ENCODE results near the gene VPS54. TPM values are rescaled to one million over a fixed set of nuclear protein-coding genes. Genes with fewer than 3 reads are reported as not detected.

The VPS54 gene
- total RNA-seq, 4 donors from 2014 or later = 21.7 to 33.2 (median 27.2) TPM

DNA sequence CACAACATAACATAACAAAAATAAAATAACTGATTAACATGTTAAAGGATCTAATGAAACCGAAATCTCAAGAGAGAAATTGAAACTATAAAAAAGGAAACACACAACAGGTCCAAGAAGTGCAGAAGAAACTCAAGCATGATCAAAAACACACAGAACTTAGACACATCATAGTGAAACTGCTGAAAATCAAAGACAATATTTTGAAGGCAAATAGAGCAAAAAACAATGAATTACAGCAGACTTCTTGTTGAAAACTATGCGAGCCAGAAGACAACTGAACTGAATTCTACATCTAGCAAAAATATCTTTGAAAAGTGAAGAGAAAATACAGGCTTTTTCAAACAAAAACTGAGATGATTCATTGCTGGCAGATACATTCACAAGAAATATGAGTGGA lies 116.2 kb downstream of the VPS54 start:
- Histone ChIP-seq H3K9me3 (peaks cover 0 to 21% (median 4%) of the 10 kb centered on the region in 3 donors), H3K4me3 (no peak overlapping the region), H3K27me3 (no peaks in the 10 kb centered on the region), H3K27ac (no peak overlapping the region), H3K4me1 (no peaks in the 10 kb centered on the region), H3K36me3 (peaks cover 0 to 69% of the 10 kb centered on the region in 2 donors)
- WGBS, 2 donors (ENCODE audit: low coverage in 1 of 2) = 93 to 97% methylated on average over 2 of the region's 2 CpGs
- ATAC-seq = no peak
- no peak for TF ChIP-seq POLR2A (IDR thresholded peaks at IDR 0.05)
- no peak for TF ChIP-seq EP300 (IDR thresholded peaks at IDR 0.05)
- TF ChIP-seq, protein P1, sequence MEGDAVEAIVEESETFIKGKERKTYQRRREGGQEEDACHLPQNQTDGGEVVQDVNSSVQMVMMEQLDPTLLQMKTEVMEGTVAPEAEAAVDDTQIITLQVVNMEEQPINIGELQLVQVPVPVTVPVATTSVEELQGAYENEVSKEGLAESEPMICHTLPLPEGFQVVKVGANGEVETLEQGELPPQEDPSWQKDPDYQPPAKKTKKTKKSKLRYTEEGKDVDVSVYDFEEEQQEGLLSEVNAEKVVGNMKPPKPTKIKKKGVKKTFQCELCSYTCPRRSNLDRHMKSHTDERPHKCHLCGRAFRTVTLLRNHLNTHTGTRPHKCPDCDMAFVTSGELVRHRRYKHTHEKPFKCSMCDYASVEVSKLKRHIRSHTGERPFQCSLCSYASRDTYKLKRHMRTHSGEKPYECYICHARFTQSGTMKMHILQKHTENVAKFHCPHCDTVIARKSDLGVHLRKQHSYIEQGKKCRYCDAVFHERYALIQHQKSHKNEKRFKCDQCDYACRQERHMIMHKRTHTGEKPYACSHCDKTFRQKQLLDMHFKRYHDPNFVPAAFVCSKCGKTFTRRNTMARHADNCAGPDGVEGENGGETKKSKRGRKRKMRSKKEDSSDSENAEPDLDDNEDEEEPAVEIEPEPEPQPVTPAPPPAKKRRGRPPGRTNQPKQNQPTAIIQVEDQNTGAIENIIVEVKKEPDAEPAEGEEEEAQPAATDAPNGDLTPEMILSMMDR (IDR thresholded peaks at IDR 0.05) = no peak
- TF ChIP-seq POLR2AphosphoS5 (IDR thresholded peaks at IDR 0.05) = no peak

DNA sequence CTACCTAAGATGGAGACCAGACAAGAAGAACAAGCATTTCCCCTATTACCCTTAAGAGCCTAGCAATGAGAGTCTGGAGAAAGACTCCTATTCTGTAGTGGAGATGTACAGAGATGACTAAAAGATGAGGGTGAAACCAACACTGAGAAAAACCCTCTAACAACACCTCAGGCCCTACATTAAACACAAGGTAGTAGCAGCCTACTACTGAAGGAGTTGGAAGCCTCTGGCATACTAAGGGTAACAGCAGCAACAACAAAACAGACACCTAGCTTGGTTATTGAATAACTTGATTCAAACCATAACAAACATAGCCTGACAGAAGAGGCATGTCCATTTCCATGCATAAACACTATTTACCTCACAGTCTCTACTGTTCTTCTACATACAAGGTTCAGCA lies 117.1 kb downstream of the VPS54 start:
- H3K4me1 ChIP-seq = no peaks in the 10 kb centered on the region
- ATAC-seq = no peak
- H3K9me3 ChIP-seq = peaks cover 0 to 21% (median 4%) of the 10 kb centered on the region in 3 donors
- H3K36me3 ChIP-seq = peaks cover 0 to 70% of the 10 kb centered on the region in 2 donors
- no peak overlapping the region for H3K27ac ChIP-seq
- H3K4me3 ChIP-seq = no peak overlapping the region
- TF ChIP-seq, protein P1 (IDR thresholded peaks at IDR 0.05) = no peak
- no peak for TF ChIP-seq EP300 (IDR thresholded peaks at IDR 0.05)
- peak in 1 of 2 donors; percentile 1 for TF ChIP-seq POLR2A (IDR thresholded peaks at IDR 0.05)
- no peaks in the 10 kb centered on the region for H3K27me3 ChIP-seq

DNA sequence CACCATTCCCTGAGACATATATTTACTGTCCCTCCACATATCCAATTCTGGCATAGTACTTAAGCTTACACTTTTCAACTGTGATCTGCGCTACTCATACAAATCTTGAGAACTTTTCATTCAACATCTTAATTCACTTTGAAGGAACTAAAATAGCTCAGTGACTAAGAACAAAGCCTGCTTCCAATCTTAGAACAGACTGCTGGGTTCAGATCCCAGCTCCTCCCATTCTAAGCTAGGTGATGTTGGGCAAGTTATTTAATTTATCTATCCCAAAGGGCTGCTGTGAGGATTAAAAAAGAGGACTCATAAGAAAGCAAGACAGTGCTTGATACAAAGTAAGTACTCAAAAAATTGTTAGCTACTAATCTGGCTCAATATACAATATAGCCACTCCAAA lies 119.6 kb downstream of the VPS54 start:
- TF ChIP-seq POLR2AphosphoS5 (IDR thresholded peaks at IDR 0.05) (no peak), POLR2A (IDR thresholded peaks at IDR 0.05) (no peak), EP300 (IDR thresholded peaks at IDR 0.05) (no peak)
- TF ChIP-seq, protein P1 (IDR thresholded peaks at IDR 0.05) = no peak
- no peak for ATAC-seq
- Histone ChIP-seq H3K27ac (no peak overlapping the region), H3K4me3 (no peak overlapping the region), H3K36me3 (peaks cover 0 to 75% of the 10 kb centered on the region in 2 donors), H3K9me3 (peaks cover 0 to 14% (median 4%) of the 10 kb centered on the region in 3 donors), H3K27me3 (no peaks in the 10 kb centered on the region), H3K4me1 (no peaks in the 10 kb centered on the region)
- 82 to 83% methylated on average over 1 of the region's 1 CpG for WGBS, 2 donors (ENCODE audit: low coverage in 1 of 2)

DNA sequence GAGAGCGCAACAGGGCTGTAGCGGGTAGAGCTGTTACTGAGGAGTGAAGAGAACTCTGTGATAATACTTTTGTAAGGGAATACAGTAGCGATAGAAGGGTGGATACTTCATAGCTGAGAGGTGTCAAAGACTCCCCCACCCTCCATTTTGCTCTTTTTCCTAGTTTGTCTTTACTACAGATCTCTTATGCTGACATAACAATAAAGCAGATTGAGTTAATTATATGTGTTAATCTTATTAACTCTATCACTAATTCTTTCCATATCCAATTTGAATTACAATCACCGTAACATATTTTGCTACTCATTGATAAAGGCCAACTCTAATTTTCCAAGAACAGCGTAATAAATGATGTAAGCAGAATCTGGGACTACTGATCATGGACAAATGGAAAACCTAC lies 120.4 kb downstream of the VPS54 start:
- Histone ChIP-seq H3K4me1 (no peaks in the 10 kb centered on the region), H3K27ac (no peak overlapping the region), H3K27me3 (no peaks in the 10 kb centered on the region), H3K36me3 (peaks cover 0 to 83% of the 10 kb centered on the region in 2 donors), H3K9me3 (peaks cover 0 to 14% (median 4%) of the 10 kb centered on the region in 3 donors), H3K4me3 (no peak overlapping the region)
- ATAC-seq = no peak
- TF ChIP-seq EP300 (IDR thresholded peaks at IDR 0.05) (no peak), POLR2AphosphoS5 (IDR thresholded peaks at IDR 0.05) (no peak), POLR2A (IDR thresholded peaks at IDR 0.05) (no peak)
- TF ChIP-seq, protein P1 (IDR thresholded peaks at IDR 0.05) = no peak
- 94 to 98% methylated on average over 5 of the region's 5 CpGs for WGBS, 2 donors (ENCODE audit: low coverage in 1 of 2)

DNA sequence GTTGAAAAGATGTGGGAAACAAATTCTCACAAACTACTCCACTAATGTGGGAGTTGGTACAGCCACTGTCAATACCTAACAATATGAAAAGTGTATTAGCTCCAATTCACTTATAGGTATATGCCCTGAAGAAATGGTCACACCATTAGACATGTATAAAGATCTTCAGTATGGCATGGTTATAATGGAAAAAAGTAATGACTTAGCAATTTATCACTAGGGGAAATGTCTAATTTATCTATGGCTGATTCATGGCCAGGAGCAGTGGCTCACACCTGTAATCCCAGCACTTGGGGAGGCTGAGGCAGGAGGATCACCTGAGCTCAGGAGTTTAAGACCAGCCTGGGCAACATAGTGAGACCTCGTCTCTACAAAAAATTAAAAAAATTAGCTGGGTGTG lies 125.1 kb downstream of the VPS54 start:
- WGBS, 2 donors (ENCODE audit: low coverage in 1 of 2) = 56 to 92% methylated on average over 1 of the region's 1 CpG
- Histone ChIP-seq H3K4me1 (peaks cover 0 to 26% (median 0%) of the 10 kb centered on the region in 3 donors), H3K27me3 (no peaks in the 10 kb centered on the region), H3K4me3 (no peak overlapping the region), H3K9me3 (no peaks in the 10 kb centered on the region), H3K36me3 (peaks cover 0 to 84% of the 10 kb centered on the region in 2 donors), H3K27ac (no peak overlapping the region)
- ATAC-seq = no peak
- TF ChIP-seq EP300 (IDR thresholded peaks at IDR 0.05) (no peak), POLR2A (IDR thresholded peaks at IDR 0.05) (no peak), POLR2AphosphoS5 (IDR thresholded peaks at IDR 0.05) (no peak)
- TF ChIP-seq, protein P1 (IDR thresholded peaks at IDR 0.05) = no peak

All from gastroesophageal sphincter (tissue), 4 donors.